Hepatocyte (in vitro differentiated cells): ENCODE results near the gene HPCAL1. TPM values are rescaled to one million over a fixed set of nuclear protein-coding genes. Genes with fewer than 3 reads are reported as not detected.

Experiments
- DNase-seq: peaks from one replicate; pipeline ENCODE4 v3.0.0-alpha.2; 2016; ENCODE audit warnings: low spot score
- H2AFZ ChIP-seq: fragments of 200-600 bp; sonication (generic); 2 replicates; pipeline ENCODE4 v1.6.0; 2016; ENCODE audit warnings: antibody characterized with exemption, mild to moderate bottlenecking
- H3K27ac ChIP-seq: fragments of 200-600 bp; sonication (generic); 2 replicates; pipeline ENCODE4 v1.5.1; 2016; ENCODE audit warnings: mild to moderate bottlenecking
- H3K27me3 ChIP-seq: fragments of 200-600 bp; sonication (generic); 2 replicates; pipeline ENCODE4 v1.6.1; 2016
- H3K36me3 ChIP-seq: fragments of 200-600 bp; sonication (generic); replicated peaks from 2 replicates; pipeline ENCODE4 v1.5.1; 2016; ENCODE audit warnings: low read depth; ENCODE audit not compliant: insufficient read depth
- H3K4me1 ChIP-seq: fragments of 200-600 bp; sonication (generic); 2 replicates; pipeline ENCODE4 v1.5.1; 2016; ENCODE audit warnings: mild to moderate bottlenecking, moderate library complexity; ENCODE audit not compliant: insufficient read depth
- H3K4me2 ChIP-seq: fragments of 200-600 bp; sonication (generic); 2 replicates; pipeline ENCODE4 v1.6.0; 2016
- H3K4me3 ChIP-seq: fragments of 200-600 bp; sonication (generic); 2 replicates; pipeline ENCODE4 v1.5.1; 2016; ENCODE audit warnings: mild to moderate bottlenecking
- H3K79me2 ChIP-seq: fragments of 200-600 bp; sonication (generic); 2 replicates; pipeline ENCODE4 v1.6.0; 2017; ENCODE audit warnings: mild to moderate bottlenecking
- H3K9me2 ChIP-seq: fragments of 200-600 bp; sonication (generic); replicated peaks from 2 replicates; pipeline ENCODE4 v1.6.0; 2017; ENCODE audit warnings: mild to moderate bottlenecking; ENCODE audit not compliant: insufficient read depth
- H3K9me3 ChIP-seq: fragments of 200-600 bp; sonication (generic); 2 replicates; pipeline ENCODE4 v1.5.1; 2016; ENCODE audit warnings: low read depth, mild to moderate bottlenecking
- H4K20me1 ChIP-seq: fragments of 200-600 bp; sonication (generic); 2 replicates; pipeline ENCODE4 v1.6.0; 2016; ENCODE audit warnings: mild to moderate bottlenecking; ENCODE audit not compliant: insufficient read depth, poor library complexity, severe bottlenecking
- CTCF ChIP-seq: fragments of 200-600 bp; sonication (generic); IDR thresholded peaks from 2 replicates; pipeline ENCODE4 v1.5.1; 2016; ENCODE audit warnings: antibody characterized with exemption, mild to moderate bottlenecking; ENCODE audit not compliant: poor library complexity
- EZH2 ChIP-seq: fragments of 200-600 bp; sonication (generic); IDR thresholded peaks from 2 replicates; pipeline ENCODE4 v1.6.1; 2016; ENCODE audit warnings: antibody characterized with exemption, mild to moderate bottlenecking, borderline replicate concordance
- EZH2phosphoT487 ChIP-seq: fragments of 200-600 bp; sonication (generic); IDR thresholded peaks from one replicate; pipeline ENCODE4 v1.6.1; 2018; ENCODE audit warnings: antibody characterized with exemption, mild to moderate bottlenecking, low read depth, moderate library complexity; ENCODE audit not compliant: unreplicated experiment, severe bottlenecking
- WGBS: methylation state at CpG from one replicate; pipeline ENCODE4 v1.1.6; 2016; ENCODE audit warnings: low lambda C conversion rate; ENCODE audit errors: missing lambda C conversion rate; 5-methylcytosine and 5-hydroxymethylcytosine counted together
- polyA plus RNA-seq: library from polyadenylated mRNA; unstranded; fragments of >200 nt; fragmentation: Nextera tagmentation; extraction: Ambion mirVana; gene quantifications from 2 replicates; pipeline ENCODE4 v1.2.1, GENCODE V29; 2016
- total RNA-seq: library from RNA; depleted of rRNA; stranded (reverse); fragments of >200 nt; gene quantifications from 2 replicates; pipeline ENCODE4 v1.2.3, GENCODE V29; 2014

Gene HPCAL1
- total and polyA plus RNA-seq, 2 experiments from 2014 or later, result 22.5 to 39.1 TPM

GRCh38 chr2:10255189-10256030 lies 47.3 kb upstream of the HPCAL1 start:
- Histone ChIP-seq H4K20me1 (no peaks in the 10 kb centered on the region), H3K4me2 (no peak overlapping the region), H3K4me1 (no peaks in the 10 kb centered on the region), H3K27ac (no peak overlapping the region), H3K9me2 (no peaks in the 10 kb centered on the region), H3K79me2 (no peaks in the 10 kb centered on the region), H3K27me3 (no peaks in the 10 kb centered on the region), H2AFZ (no peak overlapping the region), H3K36me3 (no peaks in the 10 kb centered on the region), H3K9me3 (no peaks in the 10 kb centered on the region), H3K4me3 (no peak overlapping the region)
- WGBS, result 79% methylated on average over 18 of the region's 18 CpGs
- DNase-seq, result no peak
- TF ChIP-seq EZH2phosphoT487, result no peak
- TF ChIP-seq CTCF, result no peak
- TF ChIP-seq EZH2, result no peak

GRCh38 chr2:10256031-10256514 lies 46.6 kb upstream of the HPCAL1 start:
- Histone ChIP-seq H4K20me1 (no peaks in the 10 kb centered on the region), H3K9me3 (no peaks in the 10 kb centered on the region), H3K27me3 (no peaks in the 10 kb centered on the region), H3K4me1 (no peaks in the 10 kb centered on the region), H2AFZ (no peak overlapping the region), H3K27ac (no peak overlapping the region), H3K4me3 (no peak overlapping the region), H3K4me2 (no peak overlapping the region), H3K9me2 (no peaks in the 10 kb centered on the region), H3K36me3 (no peaks in the 10 kb centered on the region), H3K79me2 (no peaks in the 10 kb centered on the region)
- DNase-seq, result no peak
- TF ChIP-seq EZH2 (no peak), CTCF (no peak), EZH2phosphoT487 (no peak)
- WGBS, result 91% methylated on average over 13 of the region's 15 CpGs

- Histone ChIP-seq H3K27me3 (no peaks in the 10 kb centered on the region), H3K4me3 (no peak overlapping the region), H3K9me3 (no peaks in the 10 kb centered on the region), H2AFZ (no peak overlapping the region), H3K4me1 (no peaks in the 10 kb centered on the region), H4K20me1 (no peaks in the 10 kb centered on the region), H3K27ac (no peak overlapping the region), H3K4me2 (no peak overlapping the region), H3K79me2 (no peaks in the 10 kb centered on the region), H3K36me3 (no peaks in the 10 kb centered on the region), H3K9me2 (no peaks in the 10 kb centered on the region)
- DNase-seq, result no peak
- TF ChIP-seq EZH2phosphoT487 (no peak), EZH2 (no peak), CTCF (no peak)
- 87% methylated on average over 17 of the region's 17 CpGs for WGBS
These were observed 46.1 kb upstream of the HPCAL1 start for GRCh38 chr2:10256515-10257031.
